Neural cell (in vitro differentiated cells): Measurements from ENCODE around the gene CCDC63. TPM values are rescaled to one million over a fixed set of nuclear protein-coding genes. Genes with fewer than 3 reads are reported as not detected.

Source experiments
- H2AFZ ChIP-seq: fragments of 200-600, 300-800 bp; sonication (generic), shearing (Covaris generic); 2 replicates; pipeline ENCODE4 v1.6.0; 2014; ENCODE audit warnings: low read depth, mild to moderate bottlenecking, antibody characterized with exemption, low read length, moderate library complexity
- H3F3A ChIP-seq: fragments of 200-600 bp; shearing (Covaris generic); 2 replicates; pipeline ENCODE4 v1.6.1; 2016; ENCODE audit warnings: mild to moderate bottlenecking, moderate library complexity, mixed read lengths, antibody characterized with exemption, low read length; ENCODE audit not compliant: insufficient read depth, poor library complexity, severe bottlenecking
- H3K27ac ChIP-seq: fragments of 200-600, 300-800 bp; sonication (generic), shearing (Covaris generic); 2 replicates; pipeline ENCODE4 v1.5.1; 2014; ENCODE audit warnings: mild to moderate bottlenecking, low read length, moderate library complexity
- H3K27me3 ChIP-seq: fragments of 300-800, 200-600 bp; sonication (generic), shearing (Covaris generic); 2 replicates; pipeline ENCODE4 v1.6.0; 2014; ENCODE audit warnings: mild to moderate bottlenecking, low read depth, low read length, moderate library complexity; ENCODE audit not compliant: insufficient read depth
- H3K36me3 ChIP-seq: fragments of 300-800, 200-600 bp; sonication (generic), shearing (Covaris generic); 2 replicates; pipeline ENCODE4 v1.5.1; 2014; ENCODE audit warnings: mild to moderate bottlenecking, antibody characterized with exemption, low read length, moderate library complexity; ENCODE audit not compliant: insufficient read depth
- H3K4me2 ChIP-seq: fragments of 300-800, 200-600 bp; sonication (generic), shearing (Covaris generic); 2 replicates; pipeline ENCODE4 v1.6.0; 2014; ENCODE audit warnings: mild to moderate bottlenecking, low read length
- H3K4me3 ChIP-seq: fragments of 300-800, 200-600 bp; sonication (generic), shearing (Covaris generic); 2 replicates; pipeline ENCODE4 v1.5.1; 2014; ENCODE audit warnings: mild to moderate bottlenecking, low read length, moderate library complexity
- H3K79me2 ChIP-seq: fragments of 200-600 bp; shearing (Covaris generic); replicated peaks from 2 replicates; pipeline ENCODE4 v1.6.0; 2014; ENCODE audit warnings: mild to moderate bottlenecking, low read length, moderate library complexity; ENCODE audit not compliant: insufficient read depth
- H3K9ac ChIP-seq: fragments of 300-800, 200-600 bp; sonication (generic), shearing (Covaris generic); 2 replicates; pipeline ENCODE4 v1.6.1; 2016; ENCODE audit warnings: mild to moderate bottlenecking, low read length, mixed read lengths
- H3K9me2 ChIP-seq: fragments of 200-600 bp; shearing (Covaris generic); 2 replicates; pipeline ENCODE4 v1.6.1; 2016; ENCODE audit warnings: mild to moderate bottlenecking, low read length, mixed read lengths; ENCODE audit not compliant: insufficient read depth
- H3K9me3 ChIP-seq: fragments of 200-600, 300-800 bp; sonication (generic), shearing (Covaris generic); 2 replicates; pipeline ENCODE4 v1.6.1; 2016; ENCODE audit warnings: mild to moderate bottlenecking, mixed run types, low read length, moderate library complexity, mixed read lengths
- H4K20me1 ChIP-seq: fragments of 200-600 bp; shearing (Covaris generic); 2 replicates; pipeline ENCODE4 v1.6.1; 2016; ENCODE audit warnings: mild to moderate bottlenecking, mixed run types; ENCODE audit not compliant: insufficient read depth
- EP300 ChIP-seq: fragments of 450-650 bp; conservative IDR thresholded peaks from 2 replicates; pipeline ENCODE4 v1.6.1; 2014; ENCODE audit warnings: antibody characterized with exemption, mild to moderate bottlenecking, moderate library complexity; ENCODE audit not compliant: poor library complexity, severe bottlenecking
- EZH2 ChIP-seq: fragments of 200-600, 300-800 bp; shearing (Covaris generic), sonication (generic); IDR thresholded peaks from 2 replicates; pipeline ENCODE4 v1.6.1; 2014; ENCODE audit warnings: antibody characterized with exemption, low read length, borderline replicate concordance, mild to moderate bottlenecking; ENCODE audit not compliant: insufficient read depth, poor library complexity, severe bottlenecking
- MXI1 ChIP-seq: fragments of 450-650 bp; conservative IDR thresholded peaks from 2 replicates; pipeline ENCODE4 v1.6.1; 2014; ENCODE audit warnings: antibody characterized with exemption, mild to moderate bottlenecking; ENCODE audit not compliant: poor library complexity, severe bottlenecking
- RAD21 ChIP-seq: fragments of 450-650 bp; conservative IDR thresholded peaks from 2 replicates; pipeline ENCODE4 v1.6.1; 2014; ENCODE audit warnings: antibody characterized with exemption, mild to moderate bottlenecking, moderate library complexity
- TAF1 ChIP-seq: IDR thresholded peaks from 2 replicates; pipeline ENCODE4 v1.6.1; 2012; ENCODE audit warnings: low read depth
- polyA plus RNA-seq: library from polyadenylated mRNA; depleted of rRNA; stranded (reverse); fragments of >200 nt; gene quantifications from 2 replicates; pipeline ENCODE4 v1.2.3, GENCODE V29; 2014
- TF ChIP-seq, protein P1 (sequence below): IDR thresholded peaks from 2 replicates; pipeline ENCODE4 v1.6.1; 2012; ENCODE audit warnings: borderline replicate concordance
- TF ChIP-seq, protein P2 (sequence below): fragments of 450-650 bp; IDR thresholded peaks from 2 replicates; pipeline ENCODE4 v1.5.1; 2014; ENCODE audit warnings: antibody characterized with exemption, mild to moderate bottlenecking, moderate library complexity; ENCODE audit not compliant: poor library complexity, severe bottlenecking

CCDC63 gene
- polyA plus RNA-seq, 1 donor from 2014 or later: not detected

DNA sequence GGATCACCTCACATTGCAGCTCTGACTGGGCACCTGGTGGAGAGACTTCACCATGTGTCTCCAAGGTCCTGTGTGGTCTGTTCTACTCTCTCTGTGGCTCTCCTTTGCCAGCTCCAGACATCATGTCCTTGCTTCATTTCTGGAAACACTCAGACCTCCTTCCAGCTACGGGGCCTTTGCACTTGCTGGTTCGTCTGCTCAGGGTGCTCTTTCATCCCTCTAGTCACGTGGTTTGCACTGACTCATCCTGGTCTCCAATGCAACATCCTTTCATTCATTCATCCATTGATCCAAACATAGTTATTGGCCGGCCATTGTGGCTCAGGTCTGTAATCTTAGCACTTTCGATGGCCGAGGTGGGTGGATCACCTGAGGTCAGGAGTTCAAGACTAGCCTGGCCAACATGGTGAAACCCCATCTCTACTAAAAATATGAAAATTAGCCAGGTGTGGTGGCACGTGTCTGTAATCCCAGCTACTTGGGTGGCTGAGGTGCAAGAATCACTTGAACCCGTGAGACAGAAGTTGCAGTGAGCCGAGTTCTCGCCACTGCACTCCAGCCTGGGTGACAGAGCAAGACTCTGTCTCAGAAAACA, 23.9 kb upstream of the CCDC63 start:
- Histone ChIP-seq H3K4me2 (no peak overlapping the region), H3K36me3 (no peaks in the 10 kb centered on the region), H4K20me1 (no peaks in the 10 kb centered on the region), H3K9me3 (no peaks in the 10 kb centered on the region), H3K9ac (no peak overlapping the region), H3K79me2 (no peaks in the 10 kb centered on the region), H3K27ac (no peak overlapping the region), H3K27me3 (no peaks in the 10 kb centered on the region), H3K4me3 (no peak overlapping the region), H2AFZ (no peak overlapping the region), H3K9me2 (no peaks in the 10 kb centered on the region), H3F3A (no peaks in the 10 kb centered on the region)
- TF ChIP-seq EP300: no peak
- TF ChIP-seq, protein P1, sequence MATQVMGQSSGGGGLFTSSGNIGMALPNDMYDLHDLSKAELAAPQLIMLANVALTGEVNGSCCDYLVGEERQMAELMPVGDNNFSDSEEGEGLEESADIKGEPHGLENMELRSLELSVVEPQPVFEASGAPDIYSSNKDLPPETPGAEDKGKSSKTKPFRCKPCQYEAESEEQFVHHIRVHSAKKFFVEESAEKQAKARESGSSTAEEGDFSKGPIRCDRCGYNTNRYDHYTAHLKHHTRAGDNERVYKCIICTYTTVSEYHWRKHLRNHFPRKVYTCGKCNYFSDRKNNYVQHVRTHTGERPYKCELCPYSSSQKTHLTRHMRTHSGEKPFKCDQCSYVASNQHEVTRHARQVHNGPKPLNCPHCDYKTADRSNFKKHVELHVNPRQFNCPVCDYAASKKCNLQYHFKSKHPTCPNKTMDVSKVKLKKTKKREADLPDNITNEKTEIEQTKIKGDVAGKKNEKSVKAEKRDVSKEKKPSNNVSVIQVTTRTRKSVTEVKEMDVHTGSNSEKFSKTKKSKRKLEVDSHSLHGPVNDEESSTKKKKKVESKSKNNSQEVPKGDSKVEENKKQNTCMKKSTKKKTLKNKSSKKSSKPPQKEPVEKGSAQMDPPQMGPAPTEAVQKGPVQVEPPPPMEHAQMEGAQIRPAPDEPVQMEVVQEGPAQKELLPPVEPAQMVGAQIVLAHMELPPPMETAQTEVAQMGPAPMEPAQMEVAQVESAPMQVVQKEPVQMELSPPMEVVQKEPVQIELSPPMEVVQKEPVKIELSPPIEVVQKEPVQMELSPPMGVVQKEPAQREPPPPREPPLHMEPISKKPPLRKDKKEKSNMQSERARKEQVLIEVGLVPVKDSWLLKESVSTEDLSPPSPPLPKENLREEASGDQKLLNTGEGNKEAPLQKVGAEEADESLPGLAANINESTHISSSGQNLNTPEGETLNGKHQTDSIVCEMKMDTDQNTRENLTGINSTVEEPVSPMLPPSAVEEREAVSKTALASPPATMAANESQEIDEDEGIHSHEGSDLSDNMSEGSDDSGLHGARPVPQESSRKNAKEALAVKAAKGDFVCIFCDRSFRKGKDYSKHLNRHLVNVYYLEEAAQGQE: no peak

DNA sequence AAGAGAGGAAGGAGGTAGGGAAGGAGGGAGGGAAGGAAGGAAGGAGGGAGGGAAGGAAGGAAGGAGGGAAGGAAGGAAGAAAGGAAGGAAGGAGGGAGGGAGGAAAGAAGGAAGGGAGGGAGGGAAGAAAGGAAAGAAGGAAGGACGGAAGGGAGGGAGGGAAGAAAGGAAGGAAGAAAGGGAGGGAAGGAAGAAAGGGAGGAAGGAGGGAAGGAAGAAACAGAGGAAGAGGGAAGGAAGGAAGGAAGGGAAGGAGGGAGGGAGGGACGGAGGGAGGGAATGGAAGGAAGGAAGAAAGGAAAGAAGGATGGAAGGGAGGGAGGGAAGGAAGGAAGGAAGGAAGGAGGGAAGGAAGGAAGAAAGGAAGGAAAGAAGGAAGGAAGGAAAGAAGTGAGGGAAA, 22.4 kb upstream of the CCDC63 start:
- no peak for TF ChIP-seq EP300
- TF ChIP-seq RAD21: no peak
- TF ChIP-seq, protein P1: no peak
- no peak for TF ChIP-seq MXI1
- TF ChIP-seq TAF1: no peak
- TF ChIP-seq, protein P2, sequence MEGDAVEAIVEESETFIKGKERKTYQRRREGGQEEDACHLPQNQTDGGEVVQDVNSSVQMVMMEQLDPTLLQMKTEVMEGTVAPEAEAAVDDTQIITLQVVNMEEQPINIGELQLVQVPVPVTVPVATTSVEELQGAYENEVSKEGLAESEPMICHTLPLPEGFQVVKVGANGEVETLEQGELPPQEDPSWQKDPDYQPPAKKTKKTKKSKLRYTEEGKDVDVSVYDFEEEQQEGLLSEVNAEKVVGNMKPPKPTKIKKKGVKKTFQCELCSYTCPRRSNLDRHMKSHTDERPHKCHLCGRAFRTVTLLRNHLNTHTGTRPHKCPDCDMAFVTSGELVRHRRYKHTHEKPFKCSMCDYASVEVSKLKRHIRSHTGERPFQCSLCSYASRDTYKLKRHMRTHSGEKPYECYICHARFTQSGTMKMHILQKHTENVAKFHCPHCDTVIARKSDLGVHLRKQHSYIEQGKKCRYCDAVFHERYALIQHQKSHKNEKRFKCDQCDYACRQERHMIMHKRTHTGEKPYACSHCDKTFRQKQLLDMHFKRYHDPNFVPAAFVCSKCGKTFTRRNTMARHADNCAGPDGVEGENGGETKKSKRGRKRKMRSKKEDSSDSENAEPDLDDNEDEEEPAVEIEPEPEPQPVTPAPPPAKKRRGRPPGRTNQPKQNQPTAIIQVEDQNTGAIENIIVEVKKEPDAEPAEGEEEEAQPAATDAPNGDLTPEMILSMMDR: no peak
- no peak for TF ChIP-seq EZH2
- no peaks in the 10 kb centered on the region for H3K9me3 ChIP-seq
- H3K27ac ChIP-seq: no peak overlapping the region
- H4K20me1 ChIP-seq: no peaks in the 10 kb centered on the region
- no peak overlapping the region for H2AFZ ChIP-seq
- H3K4me3 ChIP-seq: no peak overlapping the region
- no peaks in the 10 kb centered on the region for H3K9me2 ChIP-seq
- no peaks in the 10 kb centered on the region for H3F3A ChIP-seq
- H3K79me2 ChIP-seq: no peaks in the 10 kb centered on the region
- no peak overlapping the region for H3K9ac ChIP-seq
- no peaks in the 10 kb centered on the region for H3K36me3 ChIP-seq
- H3K27me3 ChIP-seq: no peaks in the 10 kb centered on the region
- no peak overlapping the region for H3K4me2 ChIP-seq
